HG02981 (cell line): Measurements from ENCODE around the gene DPM1.

Source experiments
- ATAC-seq: cut with Tn5 transposase; IDR thresholded peaks from one replicate; pipeline ENCODE4 v1.9.1; 2021; ENCODE audit warnings: mild to moderate bottlenecking, moderate library complexity; ENCODE audit not compliant: unreplicated experiment

Gene DPM1

DNA sequence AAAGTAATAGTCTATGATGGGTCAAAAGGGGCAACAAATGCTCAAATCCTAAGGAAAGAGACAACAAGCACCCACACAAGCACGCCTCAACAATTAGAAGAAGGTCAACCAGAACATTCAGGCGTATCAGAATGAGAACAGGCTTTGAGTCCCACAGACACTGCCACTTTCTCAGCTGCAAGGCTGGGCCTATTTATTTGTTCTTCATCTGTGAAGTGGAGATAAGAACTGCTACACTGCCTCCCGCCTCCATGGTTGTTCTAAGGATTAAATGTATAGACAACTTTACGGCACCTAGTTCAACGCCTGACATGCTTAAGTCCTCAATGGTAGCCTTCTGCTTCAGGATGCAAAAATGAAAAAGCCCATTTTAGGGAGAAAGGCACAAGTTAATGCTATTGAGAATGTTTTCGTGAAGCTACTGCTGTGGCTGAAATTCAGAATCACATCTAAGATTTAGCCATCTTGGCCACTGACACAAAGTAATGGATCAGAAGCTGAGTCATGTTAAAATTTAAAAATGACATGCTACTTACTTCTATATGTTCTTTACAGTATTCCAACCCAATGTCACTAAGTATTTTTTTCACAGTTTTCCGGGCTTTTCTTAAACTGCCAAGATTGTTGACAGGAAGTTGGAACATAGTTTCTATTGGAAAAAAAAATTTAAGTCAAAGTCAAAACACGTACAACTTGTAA is 54.8 kb downstream of the DPM1 start:
- no peak for ATAC-seq

DNA sequence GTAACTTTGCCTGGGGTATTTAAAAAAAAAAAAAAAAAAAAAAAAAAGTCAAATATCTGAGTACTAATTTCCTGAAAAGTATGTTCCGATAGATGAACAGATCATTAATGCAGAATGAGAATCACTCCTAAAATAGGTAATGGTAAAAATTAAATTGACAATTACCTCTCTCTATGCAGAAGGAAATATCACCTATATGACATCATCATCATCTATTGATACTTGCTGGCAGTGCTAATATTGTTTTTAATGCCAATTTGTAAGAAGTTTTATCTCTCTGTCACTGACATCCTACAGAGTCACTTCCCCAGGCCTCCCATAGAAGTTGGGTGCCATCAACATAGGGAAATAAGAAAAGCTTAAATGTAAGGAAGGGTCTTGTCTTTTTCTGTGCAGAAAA is 57.0 kb downstream of the DPM1 start:
- ATAC-seq: no peak

DNA sequence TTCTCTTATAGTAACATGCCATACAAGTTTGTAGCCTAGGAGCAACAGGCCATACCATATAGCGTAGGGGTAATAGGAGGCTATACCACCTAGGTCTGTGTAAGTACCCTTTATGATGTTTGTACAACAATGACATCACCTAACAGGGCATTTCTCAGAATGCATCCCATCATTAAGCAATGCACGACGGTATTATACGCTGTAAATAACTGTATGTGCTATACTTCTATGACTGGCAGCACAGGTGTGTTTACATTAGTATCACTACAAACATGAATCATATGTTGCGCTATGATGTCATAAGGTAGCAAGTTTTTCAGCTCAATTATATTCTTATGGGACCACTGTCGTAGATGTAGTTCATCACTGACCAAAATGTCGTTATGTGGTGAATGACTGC is 58.1 kb downstream of the DPM1 start:
- ATAC-seq: no peak

DNA sequence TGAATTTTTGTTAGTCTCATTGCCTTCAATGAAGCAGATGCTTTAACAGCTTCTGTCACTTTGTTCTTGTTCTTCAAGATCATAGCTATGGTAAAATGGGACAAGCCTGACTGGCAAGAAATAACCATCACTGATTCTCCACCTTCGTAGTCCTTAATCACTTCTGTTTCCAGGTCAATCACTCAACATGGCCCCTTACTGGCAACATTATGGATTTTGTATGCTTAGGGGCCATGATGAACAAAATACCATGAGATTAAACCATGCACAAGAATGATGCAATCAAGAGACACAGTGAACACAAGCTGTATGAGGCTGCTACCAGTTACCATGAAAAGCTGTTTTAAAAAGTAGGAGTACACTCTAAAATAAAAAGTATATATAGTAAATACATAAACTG is 59.9 kb downstream of the DPM1 start:
- no peak for ATAC-seq

DNA sequence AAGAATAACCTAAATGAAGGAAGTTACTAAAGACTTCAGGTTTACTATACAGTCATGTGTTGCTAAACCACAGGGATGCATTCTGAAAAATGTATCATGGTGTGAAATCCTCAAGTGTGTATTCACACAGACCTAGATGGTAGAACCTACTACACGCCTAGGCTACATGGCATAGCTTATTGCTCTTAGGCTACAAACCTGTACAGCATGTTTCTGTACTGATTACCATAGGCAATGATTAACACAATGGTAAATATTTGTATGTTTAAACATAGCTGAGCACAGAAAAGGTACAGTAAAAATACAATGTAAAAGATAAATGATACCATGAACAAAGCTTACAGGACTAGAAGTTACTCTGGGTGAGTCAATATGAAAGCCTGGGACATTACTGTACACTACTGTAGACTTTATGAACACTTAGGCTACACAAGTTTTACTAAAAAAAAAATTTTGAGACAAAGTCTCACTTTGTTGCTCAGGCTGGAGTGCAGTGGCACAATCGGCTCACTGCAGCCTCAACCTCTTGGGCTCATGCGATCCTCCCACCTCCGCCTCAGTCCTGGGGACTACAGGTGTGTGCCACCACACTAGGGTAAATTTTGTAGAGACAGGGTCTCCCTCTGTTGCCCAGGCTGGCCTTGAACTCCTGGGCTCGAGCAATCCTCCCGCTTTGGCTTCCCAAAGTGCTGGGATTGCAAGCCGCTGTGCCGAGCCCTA is 63.1 kb downstream of the DPM1 start:
- no peak for ATAC-seq

DNA sequence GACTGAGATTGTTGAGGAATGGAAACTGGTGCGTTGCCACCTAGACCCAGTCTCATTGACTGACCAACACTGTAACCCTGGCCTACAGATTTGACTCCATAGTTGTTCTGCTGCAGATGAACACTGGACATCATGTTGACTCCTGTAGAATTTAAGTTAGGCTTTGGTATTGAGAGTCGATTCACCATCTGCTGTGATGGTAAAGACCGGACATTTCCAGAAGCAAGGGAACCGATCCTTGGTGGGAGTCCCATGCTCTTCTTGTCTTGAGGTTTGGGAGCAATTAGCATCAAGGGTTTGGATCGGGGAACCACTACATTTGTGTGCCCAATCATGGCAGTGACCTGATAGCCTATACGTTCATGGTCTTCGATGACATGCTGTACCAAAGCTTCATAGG is 64.7 kb downstream of the DPM1 start:
- ATAC-seq: no peak

DNA sequence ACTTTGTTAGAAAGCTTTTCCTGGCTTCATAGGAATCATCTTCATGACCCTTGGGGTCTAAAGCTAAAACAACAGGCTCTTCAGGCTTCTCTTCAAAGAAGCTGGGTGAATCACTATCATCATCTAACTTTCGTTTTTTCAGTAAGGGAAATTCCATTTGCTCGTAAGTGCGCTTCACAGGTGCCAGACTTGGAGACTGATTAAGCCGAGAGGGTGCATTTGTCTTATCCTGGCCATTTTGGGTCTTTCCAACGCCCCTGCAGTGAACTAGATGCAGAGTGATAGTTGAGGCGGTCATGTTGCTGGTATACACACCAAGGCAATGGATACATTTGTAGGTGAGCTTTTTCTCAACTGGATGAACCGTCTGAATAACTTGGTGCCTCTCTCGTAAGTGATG is 65.9 kb downstream of the DPM1 start:
- ATAC-seq: no peak

DNA sequence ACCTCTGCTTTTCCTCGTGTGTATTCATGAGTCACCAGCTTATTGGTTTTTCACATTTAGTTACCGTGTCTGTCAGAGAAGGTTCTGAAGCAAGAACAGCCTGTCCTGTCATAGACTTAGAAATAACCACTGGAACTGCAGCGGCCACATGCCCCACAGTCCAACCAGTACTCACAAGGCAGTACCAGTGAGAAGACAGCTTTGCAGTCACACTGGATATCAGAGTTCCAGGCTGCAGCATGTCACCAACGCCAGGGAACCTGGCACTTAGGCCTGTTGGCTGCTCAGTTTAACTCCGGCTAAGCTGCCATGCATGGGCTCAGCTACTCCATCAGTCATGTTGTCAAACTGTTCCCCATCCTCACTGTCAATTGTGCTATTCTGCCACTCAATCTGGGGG is 67.2 kb downstream of the DPM1 start:
- ATAC-seq: no peak

DNA sequence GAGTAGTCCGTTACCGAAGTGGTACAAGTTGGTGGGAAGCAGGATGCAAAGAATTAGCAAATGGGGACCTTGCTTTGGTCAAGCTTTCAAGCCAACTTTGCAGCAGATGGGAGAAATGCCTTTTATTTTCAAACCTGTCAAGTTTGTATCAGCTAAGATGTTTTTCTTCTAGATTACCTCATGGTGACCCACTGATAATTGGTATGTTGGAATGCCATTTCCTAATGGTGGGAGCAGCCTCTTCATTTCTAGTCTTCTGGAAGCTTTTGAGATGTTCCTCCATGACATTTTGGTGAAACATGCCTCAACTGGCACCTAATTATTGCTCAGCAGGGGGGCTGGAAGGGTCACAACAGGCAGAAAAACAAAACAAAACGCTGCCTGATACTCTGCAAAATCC is 70.8 kb downstream of the DPM1 start:
- ATAC-seq: no peak

DNA sequence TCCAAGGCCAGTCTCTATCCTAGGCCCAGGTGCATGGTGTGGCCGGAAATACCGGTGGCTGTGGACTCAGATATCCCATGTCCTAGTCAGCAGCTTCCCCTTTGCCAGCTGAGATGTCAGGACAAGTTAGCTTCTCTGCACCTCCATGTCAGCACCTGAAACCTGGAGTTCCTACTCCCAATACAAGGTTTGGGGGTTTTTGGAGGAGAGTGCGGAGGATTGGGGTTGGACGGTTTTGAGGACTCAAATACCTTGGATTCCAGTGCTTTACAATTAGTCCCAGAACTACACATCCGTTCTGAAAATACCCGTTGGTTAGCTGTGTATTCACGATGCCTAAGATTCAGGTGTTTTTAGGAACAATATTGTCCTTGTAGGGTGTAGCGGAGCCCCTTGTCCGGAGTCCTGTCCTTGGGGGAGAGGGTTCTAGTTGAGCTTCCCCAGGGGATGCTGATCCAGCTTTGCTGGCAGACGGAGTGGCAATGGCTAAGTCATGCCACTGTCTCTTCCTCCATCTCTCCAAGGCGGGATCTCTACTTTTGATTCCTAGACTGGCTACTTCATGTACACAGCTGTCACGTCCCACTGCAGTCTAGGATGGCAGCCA is 72.0 kb downstream of the DPM1 start:
- ATAC-seq: no peak

DNA sequence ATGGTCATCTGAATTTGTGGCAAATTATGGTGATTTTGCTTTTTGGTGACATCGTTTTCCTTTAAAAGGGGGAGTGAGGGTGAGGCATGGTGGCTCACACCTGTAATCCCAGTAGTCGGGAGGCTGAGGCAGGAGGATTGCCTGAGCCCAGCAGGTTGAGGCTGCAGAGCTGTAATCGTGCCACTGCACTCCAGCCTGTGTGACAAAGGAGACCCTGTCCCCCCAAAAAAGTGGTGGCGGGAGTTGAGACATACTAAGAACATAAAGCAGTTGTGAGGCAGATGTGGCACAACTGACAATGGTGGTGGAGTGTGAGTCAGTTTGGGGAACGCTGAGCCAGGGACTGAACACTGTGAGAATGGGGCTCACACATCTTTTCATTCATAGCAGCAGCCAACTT is 72.6 kb downstream of the DPM1 start:
- no peak for ATAC-seq

DNA sequence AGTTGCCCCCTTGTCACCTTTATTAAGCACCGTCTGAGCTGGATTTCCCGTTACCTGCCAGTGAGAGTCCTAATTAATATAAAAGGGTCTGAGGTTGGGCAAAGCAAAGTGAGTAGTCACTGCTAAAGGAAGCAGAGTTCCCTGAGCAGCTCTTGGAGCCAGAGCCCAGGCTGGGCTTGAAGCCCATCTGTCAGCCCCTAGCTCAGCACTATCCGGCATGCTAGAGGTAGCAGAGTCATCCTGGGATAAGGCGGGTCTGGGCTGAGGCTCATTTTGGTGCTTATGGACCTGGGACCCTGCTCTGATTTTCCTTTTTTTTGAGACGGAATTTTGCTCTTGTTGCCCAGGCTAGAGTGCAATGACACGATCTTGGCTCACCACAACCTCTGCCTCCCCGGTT is 73.3 kb downstream of the DPM1 start:
- ATAC-seq: no peak
